Stimulated activated CD4-positive, alpha-beta T cell treated with anti-CD3 and anti-CD28 coated beads, Interleukin-1b, Interleukin-23, amount 100 ng/mL, for 24 hours (primary cell): Measurements from ENCODE around the gene NT5C3B.
A peak's percentile ranks its signal among the peaks of the same experiment; 100 is the strongest.

Experiments
- DNase-seq, 4 experiments: peaks; one replicate each; pipeline ENCODE4 v3.0.0-alpha.2; 2020; ENCODE audit warnings: low read depth in 4 of 4, low spot score in 1 of 4

Gene NT5C3B

GRCh38 chr17:41811549-41812380 is 24.3 kb downstream of the NT5C3B start, which contains the start of gene P3H4:
P3H4 (minus strand) TSS chr17:41811949; CDS start chr17:41811915, 34 bp downstream.
- DNase-seq: peak in 3 of 4 experiments; percentile 36 to 62 (median 53)

- peak in 1 of 4 experiments; percentile 12 for DNase-seq
These were observed 25.1 kb downstream of the NT5C3B start for GRCh38 chr17:41810659-41811548.

GRCh38 chr17:41806685-41807445 is 29.2 kb downstream of the NT5C3B start:
- DNase-seq: no peak

DNA sequence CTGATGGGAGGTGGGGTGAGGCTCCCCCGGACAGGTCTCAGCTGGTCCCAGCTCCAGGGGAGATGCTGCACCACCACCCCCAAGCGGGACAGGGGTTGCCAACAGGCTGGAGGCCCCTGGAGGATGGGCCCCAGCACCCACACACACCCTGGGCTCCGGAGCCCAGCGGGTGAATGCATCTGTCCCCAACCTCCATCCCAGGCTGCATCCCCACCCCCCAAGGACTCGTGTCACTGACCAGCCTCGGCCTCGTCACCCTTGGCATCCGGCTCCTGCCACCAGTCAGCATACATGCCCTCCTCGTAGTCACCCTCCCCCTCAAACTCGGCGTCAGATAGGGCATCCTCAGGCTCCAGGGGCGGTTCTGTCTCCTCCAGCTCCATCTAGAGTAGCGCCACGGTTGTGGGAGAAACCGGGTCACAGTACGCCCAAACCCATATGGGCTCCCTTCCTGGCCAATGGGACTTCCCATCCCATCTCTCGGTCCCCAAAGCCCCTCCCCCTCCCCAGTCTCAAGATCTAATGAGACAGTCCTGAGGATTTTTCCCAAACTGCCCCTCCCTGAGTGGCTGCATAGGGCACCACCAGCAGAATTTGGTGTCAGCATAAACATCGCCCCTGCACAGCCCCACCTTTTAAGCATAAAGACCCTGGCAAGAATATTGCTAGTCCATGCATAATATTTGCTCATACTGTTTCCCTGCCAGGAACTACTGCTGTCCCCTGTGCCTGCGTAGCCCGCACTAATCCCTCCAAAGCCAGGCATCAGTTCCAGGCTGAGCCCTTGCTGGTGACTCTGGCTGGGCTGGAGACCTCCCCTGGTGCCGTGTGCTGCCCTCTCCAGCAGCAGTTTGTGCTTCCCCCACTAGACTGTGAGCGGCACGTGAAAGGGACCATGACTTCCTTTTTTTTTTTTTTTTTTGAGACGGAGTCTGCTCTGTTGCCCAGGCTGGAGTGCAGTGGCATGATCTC is 32.7 kb downstream of the NT5C3B start:
- no peak for DNase-seq

DNA sequence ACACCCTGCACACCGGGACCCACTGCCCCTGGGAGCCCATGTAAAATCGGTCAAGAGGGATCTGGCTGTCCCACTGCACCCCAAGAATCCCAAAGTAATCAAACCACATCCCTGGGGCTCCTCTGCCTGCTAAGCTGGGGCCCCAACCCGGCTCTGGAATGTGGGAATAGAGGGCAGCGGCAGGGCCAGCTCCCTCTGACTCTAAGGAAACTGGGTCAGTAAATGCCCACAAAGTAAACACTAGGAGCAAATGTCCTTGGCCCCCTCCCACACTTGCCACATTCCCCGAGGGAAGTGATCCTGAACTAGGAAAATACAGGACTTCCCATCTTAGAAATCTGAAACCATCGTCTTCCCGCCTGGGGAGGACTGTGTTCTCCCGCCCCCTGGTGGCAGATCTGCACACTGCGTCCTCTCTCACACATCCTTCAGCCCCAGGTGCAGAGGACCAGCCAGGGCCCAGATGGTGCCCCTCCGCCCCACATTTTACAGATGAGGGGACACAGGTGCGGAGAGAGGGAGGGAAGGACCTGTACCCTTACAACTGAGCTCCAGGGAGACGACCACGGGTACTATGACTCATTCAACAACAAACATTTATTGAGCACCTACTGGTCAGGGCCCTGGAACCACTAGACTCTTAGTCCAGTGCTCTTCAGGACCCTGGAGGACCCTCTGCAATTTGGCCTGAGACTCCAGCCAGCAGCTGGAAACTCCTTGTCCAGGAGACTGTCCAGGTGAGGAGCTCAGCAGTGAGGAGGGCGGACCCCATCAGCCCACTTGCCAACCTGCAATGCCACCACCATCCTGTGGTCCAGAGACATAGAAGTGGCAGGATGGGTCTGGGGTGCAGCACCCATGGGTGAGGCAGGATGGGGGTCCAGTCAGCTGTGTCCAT is 34.4 kb downstream of the NT5C3B start:
- DNase-seq: peak; percentile 54 to 77 (median 60)

- DNase-seq: no peak
These were observed 35.2 kb downstream of the NT5C3B start for GRCh38 chr17:41800601-41801373.

GRCh38 chr17:41799366-41799765 is 36.7 kb downstream of the NT5C3B start:
- DNase-seq: no peak

GRCh38 chr17:41797377-41797776 is 38.7 kb downstream of the NT5C3B start:
- no peak for DNase-seq

- no peak for DNase-seq
These were observed 39.7 kb downstream of the NT5C3B start for GRCh38 chr17:41796121-41796895.

GRCh38 chr17:41794540-41794975 is 41.5 kb downstream of the NT5C3B start:
- DNase-seq: no peak

DNA sequence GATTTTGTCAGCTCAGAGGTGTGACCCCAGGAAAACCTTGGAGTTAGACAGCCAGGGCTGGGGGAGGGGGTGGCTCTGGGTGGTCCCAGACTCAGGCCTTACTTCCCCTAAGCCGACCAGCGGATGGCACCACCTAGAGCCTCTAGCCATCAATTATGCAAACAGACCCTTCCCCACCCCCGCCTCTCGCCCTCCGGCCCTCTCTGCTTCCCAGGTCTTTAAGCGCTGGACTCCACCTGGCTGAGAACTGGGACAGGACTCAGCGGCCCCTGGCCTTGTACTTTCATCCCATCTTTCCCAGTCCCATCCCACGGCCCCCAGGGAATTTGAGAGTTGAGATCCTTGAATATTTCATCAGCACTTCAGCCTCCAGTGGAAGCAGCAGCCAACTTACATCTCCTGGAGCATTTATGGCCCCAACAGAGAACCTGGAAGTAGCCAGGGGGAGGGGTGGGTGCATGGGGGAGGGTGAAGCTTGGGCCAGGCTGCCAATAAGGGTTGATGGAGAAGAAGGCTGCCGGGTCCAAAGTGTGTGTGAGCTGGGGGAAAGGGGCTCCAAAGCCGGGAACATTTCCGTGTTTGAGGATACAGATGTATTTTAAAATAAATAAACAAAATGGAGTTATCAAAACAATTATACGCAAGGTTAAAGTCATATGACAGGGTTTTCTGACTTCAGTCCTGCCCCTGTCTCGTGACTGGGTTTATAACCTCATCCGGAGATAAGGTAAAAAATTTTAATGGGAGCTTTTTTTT is 42.1 kb downstream of the NT5C3B start:
- DNase-seq: no peak

DNA sequence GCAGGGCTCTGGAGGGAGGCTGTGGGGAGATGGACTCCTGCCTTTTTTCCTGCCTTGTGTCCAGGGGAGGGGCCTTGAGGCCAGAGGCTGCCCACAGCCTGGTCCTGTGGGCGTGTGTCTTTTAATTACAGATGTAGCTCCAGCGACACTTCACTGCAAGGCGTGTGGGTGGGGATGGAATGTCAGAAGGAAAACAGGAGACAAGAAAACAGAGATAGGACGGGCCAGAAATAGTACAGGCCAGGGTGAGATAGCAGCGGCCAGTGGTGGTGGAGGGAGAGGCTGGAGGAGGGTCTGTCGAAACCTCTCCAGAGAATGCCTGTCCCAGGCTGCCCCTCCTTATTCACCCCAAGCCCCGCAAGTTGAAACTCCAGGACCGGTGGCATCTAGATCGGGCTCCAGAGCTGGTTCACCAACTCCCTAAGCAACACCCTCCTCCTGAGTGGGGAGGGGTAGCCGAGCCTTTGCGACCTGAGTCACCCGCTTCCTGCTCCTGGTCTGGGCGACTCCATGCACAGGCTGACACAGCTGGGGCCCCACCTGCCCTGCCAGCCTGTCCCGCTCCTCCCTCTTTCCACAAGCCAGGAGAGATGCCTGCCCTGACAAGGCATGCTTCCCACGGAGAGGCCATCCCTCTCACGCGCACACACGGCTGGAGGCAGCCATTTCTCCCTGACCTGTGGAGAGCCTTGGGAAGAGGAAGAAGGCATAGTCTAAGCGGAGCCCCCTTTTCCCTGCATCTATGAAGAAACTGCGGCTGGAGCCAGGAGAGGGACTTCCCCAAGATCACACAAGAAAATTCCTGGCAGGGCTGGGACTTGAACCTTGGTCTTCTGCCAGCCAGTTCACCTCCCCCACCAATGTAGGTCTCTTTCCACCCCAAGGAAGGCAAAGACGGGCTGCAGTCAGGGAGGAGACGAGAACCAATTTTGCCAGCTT is 42.9 kb downstream of the NT5C3B start:
- DNase-seq: no peak

GRCh38 chr17:41787021-41787418 is 49.0 kb downstream of the NT5C3B start:
- no peak for DNase-seq

DNA sequence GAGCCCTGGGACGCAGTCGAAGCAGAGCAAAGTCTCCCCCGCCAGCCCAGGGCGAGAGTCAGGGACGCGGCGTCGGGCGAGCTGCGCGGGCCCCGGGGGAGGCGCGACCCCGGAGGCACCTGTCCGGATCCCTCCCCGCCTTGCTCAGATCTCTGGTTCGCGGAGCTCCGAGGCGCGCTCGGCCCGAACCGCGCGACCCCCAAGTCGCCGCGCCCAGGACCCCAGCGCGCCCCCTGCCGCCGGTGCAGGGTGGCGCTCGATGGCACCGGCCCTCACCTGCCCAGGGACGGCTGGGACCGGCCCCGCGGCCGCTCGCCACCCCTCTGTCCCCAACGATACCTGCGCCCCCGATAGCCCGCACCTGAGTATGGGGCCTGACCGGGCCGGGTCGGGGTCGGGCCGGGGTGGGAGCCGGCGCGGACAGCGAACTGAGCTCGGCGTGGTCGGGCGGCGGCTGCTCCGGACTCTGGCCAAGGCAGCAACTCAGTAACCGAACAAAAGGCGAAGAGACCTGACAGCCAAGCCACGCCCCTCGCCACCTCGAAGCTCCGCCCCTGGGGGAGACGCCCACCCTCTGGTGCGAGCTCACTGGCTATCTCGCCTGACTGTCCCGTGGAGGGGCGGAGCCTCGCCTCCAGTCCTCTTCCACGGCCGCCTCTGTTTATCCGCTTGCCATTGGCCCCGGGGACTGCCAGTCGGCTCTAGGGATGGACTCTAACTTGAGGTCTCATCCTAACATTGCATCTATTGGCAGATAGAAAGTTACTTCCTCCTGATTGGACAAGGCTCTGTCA is 49.6 kb downstream of the NT5C3B start, which contains the start of gene JUP:
TSS of gene JUP (minus strand) at position 485 of the 794 bp plus-strand sequence. CDS start 14,857 bp downstream, outside the sequence.
- DNase-seq: peak; percentile 51 to 91 (median 80)

GRCh38 chr17:41785859-41786226 is 50.2 kb downstream of the NT5C3B start:
- no peak for DNase-seq
